SU-DHL-6 (cell line): ENCODE results near the gene MPV17L.

Experiments
- EZH2phosphoT487 ChIP-seq: fragments of 200-600 bp; sonication (generic), shearing (Covaris generic); conservative IDR thresholded peaks from 2 replicates; pipeline ENCODE4 v1.6.1; 2018; ENCODE audit warnings: mild to moderate bottlenecking, antibody characterized with exemption, low read length, moderate library complexity, mixed read lengths
- TF ChIP-seq, protein P1 (sequence below): fragments of 200-600 bp; sonication (generic); IDR thresholded peaks from one replicate; pipeline ENCODE4 v1.5.1; 2017; ENCODE audit warnings: antibody characterized with exemption, mild to moderate bottlenecking, low read length, moderate library complexity; ENCODE audit not compliant: insufficient read depth, poor library complexity, severe bottlenecking

GRCh38 chr16:15415511-15415985 is 20.0 kb downstream of the MPV17L start:
- TF ChIP-seq, protein P1, sequence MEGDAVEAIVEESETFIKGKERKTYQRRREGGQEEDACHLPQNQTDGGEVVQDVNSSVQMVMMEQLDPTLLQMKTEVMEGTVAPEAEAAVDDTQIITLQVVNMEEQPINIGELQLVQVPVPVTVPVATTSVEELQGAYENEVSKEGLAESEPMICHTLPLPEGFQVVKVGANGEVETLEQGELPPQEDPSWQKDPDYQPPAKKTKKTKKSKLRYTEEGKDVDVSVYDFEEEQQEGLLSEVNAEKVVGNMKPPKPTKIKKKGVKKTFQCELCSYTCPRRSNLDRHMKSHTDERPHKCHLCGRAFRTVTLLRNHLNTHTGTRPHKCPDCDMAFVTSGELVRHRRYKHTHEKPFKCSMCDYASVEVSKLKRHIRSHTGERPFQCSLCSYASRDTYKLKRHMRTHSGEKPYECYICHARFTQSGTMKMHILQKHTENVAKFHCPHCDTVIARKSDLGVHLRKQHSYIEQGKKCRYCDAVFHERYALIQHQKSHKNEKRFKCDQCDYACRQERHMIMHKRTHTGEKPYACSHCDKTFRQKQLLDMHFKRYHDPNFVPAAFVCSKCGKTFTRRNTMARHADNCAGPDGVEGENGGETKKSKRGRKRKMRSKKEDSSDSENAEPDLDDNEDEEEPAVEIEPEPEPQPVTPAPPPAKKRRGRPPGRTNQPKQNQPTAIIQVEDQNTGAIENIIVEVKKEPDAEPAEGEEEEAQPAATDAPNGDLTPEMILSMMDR, result no peak
- no peak for TF ChIP-seq EZH2phosphoT487
